GM21423 (cell line): ENCODE data around the gene SKIDA1.

Experiments
- ATAC-seq: cut with Tn5 transposase; IDR thresholded peaks from one replicate; pipeline ENCODE4 v1.9.1; 2021; ENCODE audit warnings: mild to moderate bottlenecking, moderate library complexity; ENCODE audit not compliant: unreplicated experiment

The SKIDA1 gene

DNA sequence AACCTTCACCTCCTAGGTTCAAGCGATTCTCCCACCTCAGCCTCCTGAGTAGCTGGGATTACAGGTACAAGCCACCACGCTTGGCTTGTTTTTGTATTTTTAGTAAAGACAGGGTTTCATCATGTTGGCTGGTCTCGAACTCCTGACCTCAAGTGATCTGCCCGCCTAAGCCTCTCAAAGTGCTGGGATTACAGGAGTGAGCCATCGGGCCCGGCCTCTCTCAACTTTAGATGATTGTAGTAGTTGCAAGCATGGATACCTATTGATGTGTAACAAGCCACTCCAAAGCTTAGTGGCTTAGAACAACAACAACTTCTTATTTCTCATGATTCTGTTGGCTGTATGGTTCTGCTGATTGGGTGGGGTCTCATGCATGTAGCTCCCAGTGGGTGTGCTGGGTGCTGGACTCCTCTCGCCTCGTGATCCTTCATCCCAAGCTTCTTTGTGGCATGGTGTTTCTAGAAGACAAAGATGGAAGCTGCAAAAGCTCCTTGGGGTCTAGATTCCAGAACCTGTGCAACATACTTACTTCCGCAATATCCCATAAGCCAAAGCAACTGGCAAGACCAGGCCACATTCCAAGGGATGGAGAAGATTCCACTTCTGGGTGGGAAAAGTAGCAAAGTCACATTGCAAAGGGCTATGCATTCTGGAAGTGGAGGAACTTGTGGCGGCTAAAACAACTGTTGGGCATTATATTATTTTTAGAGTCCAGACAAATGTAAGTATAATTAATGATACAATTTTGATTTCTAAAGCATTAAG is 37.9 kb downstream of the SKIDA1 start:
- no peak for ATAC-seq

DNA sequence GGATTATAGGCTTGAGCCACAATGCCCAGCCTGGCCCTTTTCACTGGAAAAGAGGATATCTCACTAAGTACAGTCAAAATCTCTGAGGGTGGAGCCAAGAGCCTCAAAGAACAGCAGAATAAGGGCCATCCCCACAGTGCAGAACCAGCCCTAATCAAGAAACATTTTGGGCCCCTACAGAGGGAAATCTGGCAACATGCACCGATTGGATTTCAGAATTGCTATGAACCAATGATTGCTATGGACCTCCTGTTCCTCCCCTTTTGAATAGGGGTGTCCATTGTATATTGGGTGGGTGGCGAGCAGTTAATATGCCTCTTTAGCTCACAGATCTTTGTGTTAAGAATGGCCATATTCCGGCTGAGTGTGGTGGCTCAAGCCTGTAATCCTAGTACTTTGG is 42.7 kb downstream of the SKIDA1 start:
- no peak for ATAC-seq

DNA sequence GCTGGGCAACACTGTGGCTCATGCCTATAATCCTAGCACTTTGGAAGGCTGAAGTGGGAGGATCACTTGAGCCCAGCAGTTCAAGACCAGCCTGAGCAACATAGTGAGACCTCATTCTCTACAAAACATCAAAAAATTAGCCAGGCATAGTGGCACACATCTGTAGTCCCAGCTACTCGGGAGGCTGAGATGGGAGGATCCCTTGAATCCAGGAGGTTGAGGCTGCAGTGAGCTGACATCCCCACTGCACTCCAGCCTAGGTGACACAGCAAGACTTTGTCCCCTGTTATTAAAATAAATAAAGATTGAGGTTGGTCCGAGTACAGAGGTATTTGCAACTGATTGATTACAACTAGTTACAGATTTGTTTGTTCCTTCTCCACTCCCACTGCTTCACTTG is 44.1 kb downstream of the SKIDA1 start:
- ATAC-seq = no peak

DNA sequence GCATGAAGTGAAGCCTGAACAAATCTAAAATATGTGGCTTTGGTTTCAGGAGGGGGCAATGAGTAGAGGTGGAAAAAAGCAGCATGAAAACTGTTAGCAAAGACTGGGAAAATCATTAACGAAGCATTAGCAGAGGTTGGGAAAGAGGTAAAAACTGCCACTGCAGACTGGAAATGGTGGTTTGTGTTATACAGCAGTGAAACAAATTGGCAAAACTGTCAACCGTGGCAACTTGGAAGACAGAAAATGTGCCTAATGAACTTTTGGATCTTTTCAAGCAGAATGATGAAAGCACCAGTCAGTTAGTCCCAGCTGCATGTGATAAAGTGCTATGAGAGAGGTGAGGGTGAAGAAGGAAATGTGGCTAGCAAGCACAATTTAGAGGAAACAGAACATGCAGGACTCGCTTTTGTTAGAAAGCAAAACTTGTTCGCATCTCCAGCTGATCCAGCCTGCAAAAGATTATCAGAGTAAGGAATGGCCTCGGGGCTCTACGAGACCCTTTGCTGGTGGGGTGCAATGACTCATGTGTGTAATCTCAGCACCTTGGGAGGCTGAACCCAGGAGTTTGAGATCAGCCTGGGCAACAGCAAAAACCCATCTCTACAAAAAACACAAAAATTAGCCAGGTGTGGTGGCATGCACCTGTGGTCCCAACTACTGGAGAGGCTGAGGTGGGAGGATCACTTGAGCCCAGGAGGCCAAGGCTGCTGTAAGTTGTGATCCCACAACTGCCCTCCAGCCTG is 45.7 kb downstream of the SKIDA1 start:
- ATAC-seq = no peak

DNA sequence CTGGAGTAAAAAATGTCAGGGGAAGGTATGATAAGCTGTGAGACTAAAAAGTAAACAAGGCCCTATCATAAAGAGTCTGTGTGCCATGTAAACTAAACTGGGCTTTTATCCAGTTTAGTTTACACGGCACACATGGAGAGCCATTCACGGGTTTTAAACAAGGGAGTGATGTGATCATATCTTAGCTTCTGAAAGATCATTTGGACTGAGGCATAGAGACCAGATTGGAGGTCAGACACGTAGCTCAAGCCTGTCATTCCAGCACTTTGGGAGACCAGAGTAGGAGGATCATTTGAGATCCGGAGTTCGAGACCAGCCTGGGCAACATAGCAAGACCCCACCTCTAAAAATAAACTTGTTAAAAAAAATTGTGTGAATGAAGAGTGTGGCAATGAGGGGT is 50.1 kb downstream of the SKIDA1 start:
- no peak for ATAC-seq

DNA sequence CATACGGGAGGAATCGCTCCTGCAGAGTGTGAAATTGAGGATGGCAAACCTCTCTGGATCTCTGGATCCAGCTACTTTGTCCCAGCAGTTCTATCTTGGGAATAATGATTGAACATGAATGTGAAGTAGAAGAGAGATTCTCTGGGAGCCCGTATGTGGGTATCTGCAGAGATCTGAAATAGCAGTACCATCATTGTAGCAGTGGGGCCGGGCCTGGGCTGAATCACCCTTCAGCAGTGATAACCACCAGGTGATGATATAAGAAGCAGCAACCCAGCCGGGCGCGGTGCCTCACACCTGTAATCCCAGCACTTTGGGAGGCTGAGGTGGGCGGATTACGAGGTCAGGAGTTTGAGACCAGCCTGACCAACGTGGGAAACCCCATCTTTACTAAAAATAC is 51.9 kb downstream of the SKIDA1 start:
- no peak for ATAC-seq

DNA sequence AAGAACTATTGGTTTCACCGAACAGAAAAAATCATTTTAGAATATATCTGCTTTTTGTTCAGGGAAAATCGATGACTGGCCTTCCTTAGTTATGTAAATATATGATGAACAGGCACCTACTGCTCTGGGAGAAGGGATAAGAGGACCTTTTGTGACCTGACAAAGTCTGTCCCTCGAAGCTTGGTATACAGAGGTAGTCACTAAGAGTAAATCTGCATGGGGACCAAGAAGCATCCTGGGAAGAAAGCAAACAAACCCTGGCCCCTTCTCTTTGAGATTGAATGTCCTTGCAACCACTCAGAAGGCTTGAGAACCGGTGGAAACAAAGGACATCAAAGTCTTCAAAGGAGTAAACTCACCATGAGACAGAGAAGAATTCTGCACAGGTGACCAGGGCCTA is 52.3 kb downstream of the SKIDA1 start:
- ATAC-seq = no peak

DNA sequence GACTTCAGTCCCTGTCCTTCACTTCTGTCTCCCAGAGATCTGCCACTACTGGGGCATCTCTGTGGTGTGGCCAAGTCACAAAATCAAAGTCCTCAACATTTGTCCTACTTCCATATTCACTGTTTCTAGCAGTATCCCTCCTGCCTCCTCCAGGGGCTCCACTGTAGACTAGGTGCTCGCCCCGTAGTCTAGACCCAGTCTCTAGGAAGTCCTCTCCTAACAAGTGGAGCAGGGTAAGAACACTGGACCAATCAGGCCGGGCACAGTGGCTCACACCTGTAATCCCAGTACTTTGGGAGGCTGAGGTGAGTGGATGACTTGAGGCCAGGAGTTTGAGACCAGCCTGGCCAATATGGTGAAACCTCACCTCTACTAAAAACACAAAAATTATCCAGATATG is 57.4 kb downstream of the SKIDA1 start:
- no peak for ATAC-seq

DNA sequence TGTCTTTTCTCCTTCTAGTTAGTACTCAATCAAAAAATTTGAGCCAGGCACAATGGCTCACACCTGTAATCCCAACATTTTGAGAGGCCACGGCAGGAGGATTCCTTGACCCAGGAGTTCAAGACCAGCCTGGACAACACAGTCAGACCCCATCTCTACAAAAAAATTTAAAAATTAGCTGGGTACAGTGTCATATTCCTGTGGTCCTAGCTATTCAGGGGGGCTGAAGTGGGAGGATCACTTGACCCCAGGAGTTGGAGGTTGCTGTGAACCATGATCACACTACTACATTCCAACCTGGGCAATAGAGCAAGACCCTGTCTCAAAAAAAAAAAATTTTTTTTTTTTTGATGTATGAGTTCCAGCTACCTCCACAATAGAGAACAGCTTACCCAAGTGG is 57.8 kb downstream of the SKIDA1 start:
- ATAC-seq = no peak

DNA sequence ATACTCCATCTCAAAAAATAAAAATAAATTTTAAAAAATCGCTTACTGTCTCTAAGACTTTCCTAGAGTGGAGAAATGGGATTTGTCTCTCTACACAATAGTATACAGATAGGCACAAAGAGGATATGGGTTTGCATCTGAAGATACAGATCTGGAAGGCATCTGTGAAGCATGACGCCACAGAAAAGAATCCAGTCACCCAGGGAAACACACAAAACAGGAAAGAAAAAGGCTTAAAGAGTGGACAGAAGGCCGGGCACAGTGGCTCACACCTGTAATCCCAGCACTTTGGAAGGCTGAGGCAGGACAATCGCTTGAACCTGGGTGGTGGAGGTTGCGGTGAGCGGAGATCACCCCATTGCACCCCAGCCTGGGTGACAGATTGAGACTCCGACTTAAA is 61.3 kb downstream of the SKIDA1 start:
- no peak for ATAC-seq
